Right lobe of liver (tissue), 4 donors: ENCODE data around the gene DNAJC12.

Experiments used
- CTCF ChIP-seq, 4 donors: fragments of 200-600 bp in 3 of 4; fragments of 450-650 bp in 1 of 4; IDR thresholded peaks; one replicate each; pipeline versions ENCODE4 v1.5.1 to v1.8.0; 2016 to 2022; ENCODE audit warnings: antibody characterized with exemption in 4 of 4, mild to moderate bottlenecking in 2 of 4
- POLR2A ChIP-seq: fragments of 450-650 bp; IDR thresholded peaks from one replicate; pipeline ENCODE4 v1.6.1; 2017; ENCODE audit warnings: antibody characterized with exemption, mild to moderate bottlenecking
- donor health status: DM: no; HTN: no; CAD: no.
- donor health status: DM: no; HTN: no; CAD: no.
- donor health status: DM: no; HTN: yes; CAD: no.

- TF ChIP-seq CTCF (IDR thresholded peaks at IDR 0.05) (peak in 1 of 4 donors; percentile 11), POLR2A (peak; percentile 60)
Measured at GRCh38 chr10:67837541-67838314, at the start of gene DNAJC12.
